Lower leg skin (tissue), 4 donors: ENCODE measurements around the gene KRT84. TPM values are rescaled to one million over a fixed set of nuclear protein-coding genes. Genes with fewer than 3 reads are reported as not detected.

Experiments used
- DNase-seq, 2 donors: peaks; one replicate each; pipeline ENCODE4 v3.0.0-alpha.2; 2019; ENCODE audit warnings: low spot score in 2 of 2
- H3K4me3 ChIP-seq: fragments of 200-600 bp; sonication (generic); 2 replicates; pipeline ENCODE4 v1.5.1; 2017; ENCODE audit warnings: mild to moderate bottlenecking, low read depth; ENCODE audit not compliant: poor library complexity, severe bottlenecking
- POLR2A ChIP-seq, 2 donors: fragments of 450-650 bp; IDR thresholded peaks; one replicate each; pipeline ENCODE4 v1.6.1; 2016 to 2017; ENCODE audit warnings: antibody characterized with exemption in 2 of 2, mild to moderate bottlenecking in 1 of 2, moderate library complexity in 1 of 2
- WGBS, 2 donors: methylation state at CpG; one replicate each; pipeline ENCODE4 v1.1.5; 2018; 5-methylcytosine and 5-hydroxymethylcytosine counted together
- intact Hi-C: fragments of 100-400 bp; cut with DNase I; formaldehyde crosslinking; loops from one replicate; pipeline ENCODE4 v1.15.0; 2023; ENCODE audit warnings: low total_unique reads
- total RNA-seq, 4 donors: library from RNA; depleted of rRNA; stranded (reverse); fragments of >200 nt; gene quantifications; one replicate each; pipeline ENCODE4 v1.1.0, GENCODE V29; 2016
- TF ChIP-seq, protein P1 (sequence below), 3 donors: fragments of 450-650 bp; IDR thresholded peaks; one replicate each; pipeline ENCODE4 v1.5.1; 2016; ENCODE audit warnings: antibody characterized with exemption in 3 of 3, mild to moderate bottlenecking in 3 of 3, moderate library complexity in 2 of 3

KRT84 gene, protein sequence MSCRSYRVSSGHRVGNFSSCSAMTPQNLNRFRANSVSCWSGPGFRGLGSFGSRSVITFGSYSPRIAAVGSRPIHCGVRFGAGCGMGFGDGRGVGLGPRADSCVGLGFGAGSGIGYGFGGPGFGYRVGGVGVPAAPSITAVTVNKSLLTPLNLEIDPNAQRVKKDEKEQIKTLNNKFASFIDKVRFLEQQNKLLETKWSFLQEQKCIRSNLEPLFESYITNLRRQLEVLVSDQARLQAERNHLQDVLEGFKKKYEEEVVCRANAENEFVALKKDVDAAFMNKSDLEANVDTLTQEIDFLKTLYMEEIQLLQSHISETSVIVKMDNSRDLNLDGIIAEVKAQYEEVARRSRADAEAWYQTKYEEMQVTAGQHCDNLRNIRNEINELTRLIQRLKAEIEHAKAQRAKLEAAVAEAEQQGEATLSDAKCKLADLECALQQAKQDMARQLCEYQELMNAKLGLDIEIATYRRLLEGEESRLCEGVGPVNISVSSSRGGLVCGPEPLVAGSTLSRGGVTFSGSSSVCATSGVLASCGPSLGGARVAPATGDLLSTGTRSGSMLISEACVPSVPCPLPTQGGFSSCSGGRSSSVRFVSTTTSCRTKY
- under 1 TPM in 2 of 4 donors, not detected in 2; 0.46 to 0.75 TPM for total RNA-seq

DNA sequence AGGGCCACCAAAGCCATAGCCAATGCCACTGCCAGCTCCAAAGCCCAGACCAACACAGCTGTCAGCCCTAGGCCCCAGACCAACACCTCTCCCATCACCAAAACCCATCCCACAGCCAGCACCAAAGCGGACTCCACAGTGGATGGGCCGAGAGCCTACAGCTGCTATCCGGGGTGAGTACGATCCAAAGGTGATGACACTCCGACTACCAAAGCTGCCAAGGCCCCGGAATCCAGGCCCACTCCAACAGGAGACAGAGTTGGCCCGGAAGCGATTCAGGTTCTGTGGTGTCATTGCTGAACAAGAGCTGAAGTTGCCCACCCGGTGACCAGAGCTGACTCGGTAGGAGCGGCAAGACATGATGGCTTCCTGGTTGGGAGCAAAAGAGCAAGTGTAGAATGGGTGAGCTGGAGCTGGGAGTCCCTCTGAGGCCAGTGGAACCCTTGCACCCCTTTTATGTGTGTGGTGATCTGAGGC is at the start of gene KRT84:
KRT84 (minus strand) TSS at position 427 of the 477 bp plus-strand sequence; CDS start at position 360, 67 bp downstream.
- intact Hi-C loops = no loop called here
- no peak for DNase-seq
- no peak within 1 kb of the TSS for H3K4me3 ChIP-seq
- WGBS, 2 donors = 96 to 97% methylated on average over 9 to 11 of the region's 11 CpGs
- TF ChIP-seq, protein P1, sequence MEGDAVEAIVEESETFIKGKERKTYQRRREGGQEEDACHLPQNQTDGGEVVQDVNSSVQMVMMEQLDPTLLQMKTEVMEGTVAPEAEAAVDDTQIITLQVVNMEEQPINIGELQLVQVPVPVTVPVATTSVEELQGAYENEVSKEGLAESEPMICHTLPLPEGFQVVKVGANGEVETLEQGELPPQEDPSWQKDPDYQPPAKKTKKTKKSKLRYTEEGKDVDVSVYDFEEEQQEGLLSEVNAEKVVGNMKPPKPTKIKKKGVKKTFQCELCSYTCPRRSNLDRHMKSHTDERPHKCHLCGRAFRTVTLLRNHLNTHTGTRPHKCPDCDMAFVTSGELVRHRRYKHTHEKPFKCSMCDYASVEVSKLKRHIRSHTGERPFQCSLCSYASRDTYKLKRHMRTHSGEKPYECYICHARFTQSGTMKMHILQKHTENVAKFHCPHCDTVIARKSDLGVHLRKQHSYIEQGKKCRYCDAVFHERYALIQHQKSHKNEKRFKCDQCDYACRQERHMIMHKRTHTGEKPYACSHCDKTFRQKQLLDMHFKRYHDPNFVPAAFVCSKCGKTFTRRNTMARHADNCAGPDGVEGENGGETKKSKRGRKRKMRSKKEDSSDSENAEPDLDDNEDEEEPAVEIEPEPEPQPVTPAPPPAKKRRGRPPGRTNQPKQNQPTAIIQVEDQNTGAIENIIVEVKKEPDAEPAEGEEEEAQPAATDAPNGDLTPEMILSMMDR (IDR thresholded peaks at IDR 0.05) = no peak
- TF ChIP-seq POLR2A (IDR thresholded peaks at IDR 0.05) = no peak

DNA sequence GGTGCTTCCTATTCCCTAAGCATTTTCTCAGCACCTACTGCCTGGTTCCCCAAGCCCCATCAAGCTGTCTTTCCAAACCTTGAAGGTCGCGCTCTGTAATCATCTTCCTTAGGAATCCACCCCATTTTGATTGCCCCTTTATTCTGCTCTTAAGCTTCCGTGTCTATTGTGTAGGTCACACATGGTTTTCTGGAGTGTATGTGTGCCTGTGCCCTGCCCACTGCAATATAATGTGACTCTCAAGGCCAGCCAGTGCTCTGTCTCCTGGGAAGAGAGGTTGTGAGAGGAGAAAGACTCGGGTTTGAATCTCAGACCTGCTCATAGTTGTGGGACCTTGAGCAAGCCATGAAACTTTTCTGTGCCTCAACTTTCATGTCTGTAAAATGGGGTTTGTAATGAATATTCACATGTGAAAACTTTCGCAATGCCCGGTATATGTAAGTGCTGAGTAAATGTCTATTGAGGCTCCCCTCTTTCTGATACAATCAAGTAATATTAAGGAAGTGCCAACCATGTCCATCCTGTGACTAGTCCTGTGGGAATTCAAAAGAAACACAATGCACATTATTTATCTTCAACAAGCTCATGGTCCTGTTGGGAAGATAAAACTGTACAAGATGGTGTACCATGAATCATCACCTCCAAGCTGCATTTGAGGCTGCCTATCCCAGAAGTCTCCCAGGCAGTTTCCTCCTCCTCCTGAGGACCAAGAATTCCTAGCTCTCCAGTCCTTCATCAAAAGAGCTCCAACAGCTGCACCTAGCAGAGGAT is 49.5 kb upstream of the KRT84 start:
- TF ChIP-seq POLR2A (IDR thresholded peaks at IDR 0.05) = no peak
- TF ChIP-seq, protein P1 (IDR thresholded peaks at IDR 0.05) = no peak
- peak in 1 of 2 donors; percentile 17 for DNase-seq
- intact Hi-C loops = no loop called here
- WGBS, 2 donors = 93% methylated on average over 6 of the region's 6 CpGs
- no peak overlapping the region for H3K4me3 ChIP-seq

- 77 to 80% methylated on average over 19 to 20 of the region's 20 CpGs for WGBS, 2 donors
Observed at GRCh38 chr12:52434081-52434733, 48.8 kb upstream of the KRT84 start, which contains the start of gene KRT75. Gene KRT75 (minus strand): TSS chr12:52434371. CDS start chr12:52434304, 67 bp downstream.

DNA sequence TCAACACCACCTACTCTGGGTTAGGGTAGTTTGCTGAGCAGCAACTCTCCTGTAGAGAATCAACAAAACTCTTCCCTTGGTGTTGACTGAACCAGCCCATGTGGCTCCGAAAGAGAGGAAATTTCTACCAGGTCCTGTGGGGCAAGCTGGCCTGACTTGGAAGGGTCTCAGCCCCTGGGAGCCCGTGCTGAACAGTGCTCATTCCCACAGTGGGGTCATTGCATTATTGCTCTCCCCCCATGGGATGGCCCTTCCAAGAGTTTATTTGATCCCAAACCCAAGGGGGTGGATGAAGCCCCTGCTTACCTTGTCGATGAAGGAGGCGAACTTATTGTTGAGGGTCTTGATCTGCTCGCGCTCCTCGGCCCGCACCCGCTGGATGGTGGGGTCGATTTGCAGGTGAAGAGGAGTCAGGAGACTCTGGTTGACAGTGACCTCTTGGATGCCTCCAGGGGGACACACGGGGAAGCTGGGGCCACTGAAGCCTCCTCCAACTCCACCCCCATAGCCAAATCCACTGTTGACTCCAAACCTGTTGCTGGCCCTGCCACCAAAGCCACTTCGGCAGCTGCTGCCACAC is 48.1 kb upstream of the KRT84 start:
- WGBS, 2 donors = 90 to 94% methylated on average over 12 of the region's 12 CpGs
- peak in 1 of 2 donors; percentile 70 for DNase-seq
- intact Hi-C loops = no loop called here
- H3K4me3 ChIP-seq = no peak overlapping the region
- TF ChIP-seq POLR2A (IDR thresholded peaks at IDR 0.05) = no peak
- TF ChIP-seq, protein P1 (IDR thresholded peaks at IDR 0.05) = no peak

More at GRCh38 chr12:52434081-52434733, 48.8 kb upstream of the KRT84 start, which contains the start of gene KRT75:
- peak in 1 of 2 donors; percentile 81 for DNase-seq
- intact Hi-C loops = no loop called here
- TF ChIP-seq, protein P1 (IDR thresholded peaks at IDR 0.05) = no peak
- no peak for TF ChIP-seq POLR2A (IDR thresholded peaks at IDR 0.05)
- H3K4me3 ChIP-seq = no peak within 1 kb of the TSS
